Natural killer cell (primary cell): ENCODE measurements around the gene JAK3. TPM values are rescaled to one million over a fixed set of nuclear protein-coding genes. Genes with fewer than 3 reads are reported as not detected.
A peak's percentile ranks its signal among the peaks of the same experiment; 100 is the strongest.

Experiments
- ATAC-seq, 3 donors: fragments of 150-1000 bp in 2 of 3; fragments of 200-7000 bp in 1 of 3; cut with Tn5 transposase; 1 replicate in 1 of 3; 2 replicates in 2 of 3; pipeline ENCODE4 v1.10.0; 2021; ENCODE audit warnings: mild to moderate bottlenecking in 2 of 3, moderate library complexity in 2 of 3
- DNase-seq, 2 donors: peaks; one replicate each; pipeline versions ENCODE4 v3.0.0 to v3.0.0-alpha.2; 2013 to 2021; ENCODE audit warnings: mixed read lengths in 1 of 2
- H3K27ac ChIP-seq: one replicate; pipeline ENCODE4 v1.5.1; 2013; ENCODE audit warnings: mild to moderate bottlenecking, low read length
- H3K27me3 ChIP-seq: one replicate; pipeline ENCODE4 v1.6.1; 2013; ENCODE audit warnings: low read length; ENCODE audit not compliant: control insufficient read depth, insufficient read depth
- H3K36me3 ChIP-seq: one replicate; pipeline ENCODE4 v1.6.1; 2013; ENCODE audit warnings: low read length; ENCODE audit not compliant: control insufficient read depth, insufficient read depth
- H3K4me1 ChIP-seq: one replicate; pipeline ENCODE4 v1.6.1; 2013; ENCODE audit warnings: low read length; ENCODE audit not compliant: control insufficient read depth, insufficient read depth
- H3K4me3 ChIP-seq: one replicate; pipeline ENCODE4 v1.5.1; 2013; ENCODE audit warnings: low read length
- H3K9me3 ChIP-seq: one replicate; pipeline ENCODE4 v1.6.1; 2013; ENCODE audit warnings: low read length; ENCODE audit not compliant: control insufficient read depth, insufficient read depth
- H3K27ac Mint-ChIP-seq, 2 donors: one replicate each; pipeline ENCODE4 v1.8.0; 2022; ENCODE audit warnings: mild to moderate bottlenecking in 2 of 2, mixed read lengths in 2 of 2, moderate library complexity in 1 of 2
- H3K27me3 Mint-ChIP-seq, 2 donors: one replicate each; pipeline ENCODE4 v1.8.0; 2022; ENCODE audit warnings: low read depth in 2 of 2, mixed read lengths in 2 of 2
- H3K36me3 Mint-ChIP-seq: one replicate; pipeline ENCODE4 v1.8.0; 2022; ENCODE audit warnings: mixed read lengths
- H3K4me1 Mint-ChIP-seq, 2 donors: one replicate each; pipeline ENCODE4 v1.8.0; 2022; ENCODE audit warnings: mixed read lengths in 2 of 2
- H3K4me3 Mint-ChIP-seq: one replicate; pipeline ENCODE4 v1.8.0; 2022; ENCODE audit warnings: mild to moderate bottlenecking, moderate library complexity, mixed read lengths
- H3K9me3 Mint-ChIP-seq, 2 donors: one replicate each; pipeline ENCODE4 v1.8.0; 2022; ENCODE audit warnings: mixed read lengths in 2 of 2
- WGBS: methylation state at CpG from one replicate; pipeline ENCODE4 v1.1.7; 2013; ENCODE audit warnings: missing lambda C conversion rate; ENCODE audit not compliant: insufficient coverage; 5-methylcytosine and 5-hydroxymethylcytosine counted together
- intact Hi-C: fragments of 100-400 bp; cut with micrococcal nuclease; formaldehyde crosslinking; loops from one replicate; pipeline ENCODE4 v1.14.2; 2022
- total RNA-seq, 4 donors: library from RNA; stranded (reverse); fragments of 120-200 nt in 1 of 4; gene quantifications; one replicate each; pipeline versions ENCODE4 v1.2.3 to v1.2.4, GENCODE V29; 2013 to 2022
- TF ChIP-seq, protein P1 (sequence below): fragments of 200-600 bp; IDR thresholded peaks from one replicate; pipeline ENCODE4 v1.8.0; 2022; ENCODE audit warnings: antibody characterized with exemption

The JAK3 gene
- total RNA-seq, 3 donors from 2014 or later (not counting 1 experiment from before 2014, with no cell fraction given), result 72.1 to 105 (median 96.1) TPM

DNA sequence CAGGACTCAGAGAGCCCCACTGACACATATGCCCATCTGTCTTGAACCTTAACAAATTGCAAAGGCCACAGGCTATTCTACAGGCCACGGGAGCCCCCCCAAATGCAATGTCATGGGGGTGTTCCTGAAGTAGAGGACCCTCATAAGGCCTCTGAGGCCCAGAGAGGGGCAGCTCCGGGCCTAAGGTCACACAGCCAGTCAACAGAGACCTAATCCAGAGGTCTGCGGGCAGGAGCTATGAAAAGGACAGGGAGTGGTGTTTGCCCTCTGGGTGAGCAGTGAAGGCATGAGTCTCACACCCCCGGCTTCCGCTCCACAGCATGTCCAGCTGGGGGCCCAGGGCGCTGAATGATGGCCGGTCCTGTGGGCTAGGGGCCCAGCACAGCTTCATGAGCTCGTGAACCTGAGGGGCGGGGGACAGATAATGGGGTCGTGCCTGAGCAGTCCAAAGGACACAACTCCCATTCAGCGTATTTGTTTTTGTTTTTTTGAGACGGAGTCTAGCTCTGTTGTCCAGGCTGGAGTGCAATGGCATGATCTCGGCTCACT lies 21.2 kb downstream of the JAK3 start:
- intact Hi-C loops, result no loop called here
- no peak overlapping the region for H3K27ac ChIP-seq
- Mint-ChIP-seq H3K27ac (no peak overlapping the region), H3K4me3 (no peak overlapping the region), H3K36me3 (no peaks in the 10 kb centered on the region), H3K4me1 (peaks cover 0 to 12% of the 10 kb centered on the region in 2 donors), H3K27me3 (no peaks in the 10 kb centered on the region), H3K9me3 (no peaks in the 10 kb centered on the region)
- no peak for DNase-seq
- TF ChIP-seq, protein P1, sequence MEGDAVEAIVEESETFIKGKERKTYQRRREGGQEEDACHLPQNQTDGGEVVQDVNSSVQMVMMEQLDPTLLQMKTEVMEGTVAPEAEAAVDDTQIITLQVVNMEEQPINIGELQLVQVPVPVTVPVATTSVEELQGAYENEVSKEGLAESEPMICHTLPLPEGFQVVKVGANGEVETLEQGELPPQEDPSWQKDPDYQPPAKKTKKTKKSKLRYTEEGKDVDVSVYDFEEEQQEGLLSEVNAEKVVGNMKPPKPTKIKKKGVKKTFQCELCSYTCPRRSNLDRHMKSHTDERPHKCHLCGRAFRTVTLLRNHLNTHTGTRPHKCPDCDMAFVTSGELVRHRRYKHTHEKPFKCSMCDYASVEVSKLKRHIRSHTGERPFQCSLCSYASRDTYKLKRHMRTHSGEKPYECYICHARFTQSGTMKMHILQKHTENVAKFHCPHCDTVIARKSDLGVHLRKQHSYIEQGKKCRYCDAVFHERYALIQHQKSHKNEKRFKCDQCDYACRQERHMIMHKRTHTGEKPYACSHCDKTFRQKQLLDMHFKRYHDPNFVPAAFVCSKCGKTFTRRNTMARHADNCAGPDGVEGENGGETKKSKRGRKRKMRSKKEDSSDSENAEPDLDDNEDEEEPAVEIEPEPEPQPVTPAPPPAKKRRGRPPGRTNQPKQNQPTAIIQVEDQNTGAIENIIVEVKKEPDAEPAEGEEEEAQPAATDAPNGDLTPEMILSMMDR, result no peak
- no peaks in the 10 kb centered on the region for H3K27me3 ChIP-seq
- 98% methylated on average over 13 of the region's 13 CpGs for WGBS
- H3K4me1 ChIP-seq, result no peaks in the 10 kb centered on the region
- no peak overlapping the region for H3K4me3 ChIP-seq
- H3K36me3 ChIP-seq, result peaks cover 35% of the 10 kb centered on the region
- no peak for ATAC-seq
- no peaks in the 10 kb centered on the region for H3K9me3 ChIP-seq

DNA sequence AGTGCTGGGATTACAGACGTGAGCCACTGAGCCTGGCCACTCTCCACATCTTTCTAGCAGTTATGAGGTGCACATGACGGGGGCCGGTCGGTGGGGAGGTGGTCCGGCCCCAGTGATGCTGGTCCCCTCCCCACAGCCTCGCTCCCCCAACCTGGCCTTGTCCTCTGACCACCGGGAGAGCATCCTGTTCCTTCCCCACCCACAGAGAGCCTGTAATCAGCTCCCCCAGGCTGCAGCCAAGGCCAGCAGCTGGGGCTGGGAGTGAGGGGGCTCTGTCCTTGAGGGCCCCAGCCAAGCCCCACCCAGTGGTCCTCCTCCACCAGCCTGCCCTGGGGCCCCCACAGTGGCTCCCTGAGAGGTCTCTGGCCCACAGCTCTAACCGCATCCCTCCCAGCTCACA lies 23.4 kb downstream of the JAK3 start:
- Mint-ChIP-seq H3K4me1 (peaks cover 0 to 6% of the 10 kb centered on the region in 2 donors), H3K27me3 (no peaks in the 10 kb centered on the region), H3K4me3 (no peak overlapping the region), H3K9me3 (no peaks in the 10 kb centered on the region), H3K27ac (peak overlapping the region in 1 of 2 donors; percentile 74), H3K36me3 (no peaks in the 10 kb centered on the region)
- ATAC-seq, result no peak
- peaks cover 19% of the 10 kb centered on the region for H3K36me3 ChIP-seq
- intact Hi-C loops, result no loop called here
- H3K4me3 ChIP-seq, result no peak overlapping the region
- TF ChIP-seq, protein P1, result no peak
- no peaks in the 10 kb centered on the region for H3K9me3 ChIP-seq
- H3K27me3 ChIP-seq, result no peaks in the 10 kb centered on the region
- no peak overlapping the region for H3K27ac ChIP-seq
- 94% methylated on average over 8 of the region's 8 CpGs for WGBS
- DNase-seq, result no peak
- H3K4me1 ChIP-seq, result no peaks in the 10 kb centered on the region

DNA sequence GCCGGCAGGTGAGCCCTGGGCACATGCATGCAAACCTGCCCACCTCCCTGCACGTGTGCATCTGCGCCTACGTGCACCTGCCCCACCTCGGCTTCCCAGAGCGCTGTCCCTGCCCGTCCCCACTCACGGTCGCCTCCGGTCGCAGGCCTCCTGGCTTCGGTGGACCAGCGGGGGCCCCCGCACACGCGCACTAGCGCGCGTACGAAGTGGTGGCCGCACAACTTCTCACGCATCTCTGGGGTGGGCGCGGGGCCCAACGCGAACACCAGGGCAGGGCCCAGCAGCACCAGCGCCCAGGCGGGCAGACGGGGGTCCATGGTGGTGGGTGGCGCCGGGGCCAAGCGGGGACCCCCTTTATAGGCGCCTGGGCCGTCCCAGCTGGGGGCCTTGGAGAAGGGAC lies 26.6 kb downstream of the JAK3 start, which contains the start of gene INSL3:
INSL3 (minus strand) TSS at position 330 of the 400 bp plus-strand sequence; CDS start at position 317, 13 bp downstream.
- H3K36me3 ChIP-seq, result peaks cover 4% of the 10 kb centered on the region
- no peak for DNase-seq
- H3K36me3 Mint-ChIP-seq, result no peaks in the 10 kb centered on the region
- no peaks in the 10 kb centered on the region for H3K9me3 ChIP-seq
- H3K27me3 Mint-ChIP-seq, result no peaks in the 10 kb centered on the region
- H3K9me3 Mint-ChIP-seq, result no peaks in the 10 kb centered on the region
- no peaks in the 10 kb centered on the region for H3K4me1 Mint-ChIP-seq
- no peaks in the 10 kb centered on the region for H3K4me1 ChIP-seq
- H3K27me3 ChIP-seq, result no peaks in the 10 kb centered on the region
- no peak within 1 kb of the TSS for H3K27ac ChIP-seq
- intact Hi-C loops, result no loop called here
- no peak within 1 kb of the TSS for H3K4me3 ChIP-seq
- no peak within 1 kb of the TSS for H3K4me3 Mint-ChIP-seq
- no peak within 1 kb of the TSS for H3K27ac Mint-ChIP-seq
- 89% methylated on average over 34 of the region's 34 CpGs for WGBS
- TF ChIP-seq, protein P1, result no peak
- ATAC-seq, result no peak
